HFFc6 (cell line): ENCODE data around the gene CIITA. TPM values are rescaled to one million over a fixed set of nuclear protein-coding genes. Genes with fewer than 3 reads are reported as not detected.

Experiments
- DNase-seq: peaks from one replicate; pipeline ENCODE4 v3.0.0-alpha.2; 2018
- H3K27ac Mint-ChIP-seq: 2 replicates; pipeline ENCODE4 v1.8.0; 2020; ENCODE audit warnings: mild to moderate bottlenecking, mixed read lengths
- H3K27me3 Mint-ChIP-seq: 2 replicates; pipeline ENCODE4 v1.8.0; 2021; ENCODE audit warnings: mild to moderate bottlenecking, moderate library complexity, mixed read lengths; ENCODE audit not compliant: insufficient read depth
- H3K36me3 Mint-ChIP-seq: 2 replicates; pipeline ENCODE4 v1.8.0; 2021; ENCODE audit warnings: low read depth, mixed read lengths
- H3K4me1 Mint-ChIP-seq: 2 replicates; pipeline ENCODE4 v1.8.0; 2020; ENCODE audit warnings: low read depth, mixed read lengths
- H3K4me3 Mint-ChIP-seq: 2 replicates; pipeline ENCODE4 v1.8.0; 2020; ENCODE audit warnings: mild to moderate bottlenecking, moderate library complexity, mixed read lengths
- H3K9me3 Mint-ChIP-seq: 2 replicates; pipeline ENCODE4 v1.8.0; 2020; ENCODE audit warnings: mild to moderate bottlenecking, mixed read lengths
- total RNA-seq, 6 experiments: library from RNA; stranded (reverse); fragmentation: NEBNext Ultra II Directional; extraction: Animal tissue kit (Norgen Biotek cat#: 25700); gene quantifications; 2 replicates in 1 of 6; 3 replicates in 5 of 6; pipeline ENCODE4 v1.2.3, GENCODE V29; 2021
- TF ChIP-seq, protein P1 (sequence below): fragments of 200-600 bp; sonication (generic); IDR thresholded peaks from 2 replicates; pipeline ENCODE4 v1.5.0; 2021; ENCODE audit warnings: antibody characterized with exemption, mild to moderate bottlenecking

The CIITA gene
- total RNA-seq, 6 experiments from 2014 or later, result 0.11 to 0.24 (median 0.13) TPM; not detected in 1

DNA sequence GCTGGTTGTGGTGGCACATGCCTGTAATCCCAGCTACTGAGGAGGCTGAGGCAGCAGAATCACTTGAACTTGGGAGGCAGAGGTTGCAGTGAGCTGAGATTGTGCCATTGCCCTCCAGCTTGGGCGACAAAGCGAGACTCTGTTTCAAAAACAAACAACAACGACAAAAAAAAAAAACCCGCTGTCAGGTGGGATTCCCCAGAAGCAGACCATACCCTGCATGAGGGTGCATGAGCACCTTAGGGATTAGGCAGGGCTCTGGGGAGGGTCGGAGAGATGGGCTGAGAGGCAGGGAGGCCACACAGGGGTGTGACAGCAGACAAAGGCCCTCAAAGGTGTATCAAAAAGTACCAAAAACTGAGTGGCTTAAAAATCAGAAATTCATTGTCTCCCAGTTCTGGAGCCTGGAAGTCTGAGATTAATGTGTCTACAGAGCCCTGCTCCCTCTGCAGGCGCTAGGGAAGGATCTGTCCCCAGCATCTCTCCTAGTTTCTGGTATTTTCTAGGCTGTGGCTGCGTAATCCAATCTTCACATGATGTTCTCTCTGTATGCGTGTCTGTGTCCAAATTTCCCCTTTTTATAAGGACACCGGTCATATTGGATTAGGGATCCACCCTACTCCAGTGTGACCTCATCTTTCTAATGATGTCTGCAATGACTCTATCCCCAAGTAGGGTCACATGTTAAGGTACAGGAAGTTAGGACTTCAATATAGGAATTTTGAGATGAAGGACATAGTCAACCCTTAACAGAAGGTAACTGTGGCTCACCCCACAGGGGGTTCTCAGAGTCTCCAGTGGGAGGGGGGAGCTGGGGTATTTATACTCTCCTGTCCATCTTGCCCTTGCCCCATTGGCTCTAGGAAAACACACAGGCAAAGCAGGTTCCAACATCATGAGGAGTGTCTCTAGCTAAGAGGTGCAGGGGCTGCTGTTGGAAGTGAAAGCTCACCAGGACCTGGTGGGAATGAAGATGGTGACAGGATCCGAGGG lies 44.8 kb upstream of the CIITA start:
- Mint-ChIP-seq H3K27ac (no peak overlapping the region), H3K36me3 (no peaks in the 10 kb centered on the region), H3K27me3 (peaks cover 33% of the 10 kb centered on the region), H3K4me1 (peaks cover 18% of the 10 kb centered on the region), H3K9me3 (no peaks in the 10 kb centered on the region), H3K4me3 (no peak overlapping the region)
- DNase-seq, result no peak
- TF ChIP-seq, protein P1, sequence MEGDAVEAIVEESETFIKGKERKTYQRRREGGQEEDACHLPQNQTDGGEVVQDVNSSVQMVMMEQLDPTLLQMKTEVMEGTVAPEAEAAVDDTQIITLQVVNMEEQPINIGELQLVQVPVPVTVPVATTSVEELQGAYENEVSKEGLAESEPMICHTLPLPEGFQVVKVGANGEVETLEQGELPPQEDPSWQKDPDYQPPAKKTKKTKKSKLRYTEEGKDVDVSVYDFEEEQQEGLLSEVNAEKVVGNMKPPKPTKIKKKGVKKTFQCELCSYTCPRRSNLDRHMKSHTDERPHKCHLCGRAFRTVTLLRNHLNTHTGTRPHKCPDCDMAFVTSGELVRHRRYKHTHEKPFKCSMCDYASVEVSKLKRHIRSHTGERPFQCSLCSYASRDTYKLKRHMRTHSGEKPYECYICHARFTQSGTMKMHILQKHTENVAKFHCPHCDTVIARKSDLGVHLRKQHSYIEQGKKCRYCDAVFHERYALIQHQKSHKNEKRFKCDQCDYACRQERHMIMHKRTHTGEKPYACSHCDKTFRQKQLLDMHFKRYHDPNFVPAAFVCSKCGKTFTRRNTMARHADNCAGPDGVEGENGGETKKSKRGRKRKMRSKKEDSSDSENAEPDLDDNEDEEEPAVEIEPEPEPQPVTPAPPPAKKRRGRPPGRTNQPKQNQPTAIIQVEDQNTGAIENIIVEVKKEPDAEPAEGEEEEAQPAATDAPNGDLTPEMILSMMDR, result no peak

DNA sequence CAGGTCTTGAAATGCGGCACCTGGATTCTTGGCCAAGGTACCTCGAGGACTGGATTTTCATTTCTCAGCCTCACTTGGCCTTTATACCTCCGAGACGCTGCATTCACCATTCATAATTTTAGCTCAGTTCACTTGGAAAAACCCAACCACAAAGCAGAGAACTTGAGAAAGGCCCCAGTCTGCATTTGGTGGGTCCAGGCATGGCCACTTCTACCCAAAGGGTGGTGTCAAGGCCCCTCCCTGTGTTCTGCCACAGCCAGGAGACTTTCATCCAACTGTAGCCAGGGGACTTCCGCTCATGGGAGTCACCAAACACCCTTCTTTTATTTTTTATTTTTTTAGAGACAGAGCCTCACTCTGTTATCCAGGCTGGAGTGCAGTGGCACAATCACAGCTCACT lies 43.7 kb upstream of the CIITA start:
- no peak overlapping the region for H3K27ac Mint-ChIP-seq
- H3K36me3 Mint-ChIP-seq, result no peaks in the 10 kb centered on the region
- peaks cover 14% of the 10 kb centered on the region for H3K4me1 Mint-ChIP-seq
- H3K27me3 Mint-ChIP-seq, result peaks cover 39% of the 10 kb centered on the region
- TF ChIP-seq, protein P1, result no peak
- H3K4me3 Mint-ChIP-seq, result no peak overlapping the region
- no peak for DNase-seq
- no peaks in the 10 kb centered on the region for H3K9me3 Mint-ChIP-seq

DNA sequence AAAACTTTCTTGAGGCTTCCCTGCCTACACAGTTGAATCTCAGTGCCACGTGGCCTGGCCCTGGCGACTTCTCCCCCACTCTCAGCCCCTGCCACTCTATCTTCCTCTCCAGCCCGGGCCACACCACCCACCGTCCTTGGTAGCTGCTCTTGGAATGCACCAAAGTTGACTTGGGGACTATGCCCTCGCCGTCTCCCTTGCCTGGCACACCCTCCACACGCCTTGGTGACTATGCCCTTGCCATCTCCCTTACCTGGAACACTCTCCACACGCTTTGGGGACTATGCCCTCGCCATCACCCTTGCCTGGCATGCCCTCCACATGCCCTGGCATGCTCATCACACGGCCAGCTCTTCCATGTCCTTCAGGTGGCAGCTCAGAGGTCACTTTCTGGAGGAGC lies 42.9 kb upstream of the CIITA start:
- H3K27ac Mint-ChIP-seq, result no peak overlapping the region
- H3K9me3 Mint-ChIP-seq, result no peaks in the 10 kb centered on the region
- H3K4me3 Mint-ChIP-seq, result no peak overlapping the region
- DNase-seq, result no peak
- peaks cover 46% of the 10 kb centered on the region for H3K27me3 Mint-ChIP-seq
- no peaks in the 10 kb centered on the region for H3K36me3 Mint-ChIP-seq
- peaks cover 6% of the 10 kb centered on the region for H3K4me1 Mint-ChIP-seq
- TF ChIP-seq, protein P1, result no peak

DNA sequence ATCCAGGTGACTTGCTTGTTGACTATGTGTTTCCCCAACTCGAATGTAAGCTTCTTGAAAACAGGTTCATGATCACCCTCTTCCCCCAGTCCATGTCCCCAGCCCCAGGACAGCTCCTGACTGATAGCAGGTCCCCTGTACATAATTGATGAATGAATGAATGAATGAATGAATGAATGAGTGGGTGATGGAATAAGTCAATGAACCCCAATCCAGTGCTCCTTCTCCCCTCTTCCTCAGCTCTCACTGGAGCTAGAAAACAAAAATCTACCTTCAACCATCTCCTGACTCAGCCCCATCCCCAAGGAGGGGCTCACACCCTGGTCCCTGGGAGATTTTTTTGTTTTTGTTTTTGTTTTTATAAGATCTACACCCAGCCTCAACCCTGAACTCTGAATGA lies 42.2 kb upstream of the CIITA start:
- DNase-seq, result no peak
- TF ChIP-seq, protein P1, result no peak
- Mint-ChIP-seq H3K36me3 (no peaks in the 10 kb centered on the region), H3K27ac (no peak overlapping the region), H3K4me3 (no peak overlapping the region), H3K27me3 (peaks cover 47% of the 10 kb centered on the region), H3K4me1 (no peaks in the 10 kb centered on the region), H3K9me3 (no peaks in the 10 kb centered on the region)

DNA sequence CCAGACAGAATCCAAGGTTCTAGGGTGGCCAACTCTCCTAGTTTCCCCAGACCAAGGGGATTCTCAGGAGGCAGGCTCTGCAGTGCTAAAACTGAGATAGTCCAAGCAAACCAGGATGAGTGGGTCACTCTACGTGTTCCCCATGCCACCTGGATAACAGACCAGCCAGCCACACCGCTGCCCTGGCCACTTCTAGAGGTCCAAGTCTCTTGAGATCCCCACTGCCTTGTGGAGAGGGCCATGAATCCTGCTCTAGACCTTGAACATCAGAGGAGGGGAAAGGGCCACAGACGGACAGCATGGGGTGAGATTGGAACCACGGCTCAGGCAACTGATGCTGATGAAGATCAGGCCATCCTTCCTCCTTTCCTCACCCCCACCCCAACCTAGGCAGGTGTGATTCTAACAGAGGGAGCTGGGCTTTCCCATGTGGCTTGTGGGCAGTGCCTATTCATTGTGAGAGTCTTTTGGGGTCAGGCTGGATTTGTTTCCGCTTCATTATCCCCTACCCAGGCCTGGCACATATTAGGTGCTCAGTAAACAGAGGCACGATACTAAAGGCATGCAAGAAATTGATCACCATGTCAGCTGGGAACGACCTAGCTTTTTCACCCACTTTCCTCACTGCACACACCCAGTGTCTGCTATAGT lies 41.6 kb upstream of the CIITA start:
- H3K27me3 Mint-ChIP-seq, result peaks cover 49% of the 10 kb centered on the region
- DNase-seq, result no peak
- TF ChIP-seq, protein P1, result no peak
- no peak overlapping the region for H3K27ac Mint-ChIP-seq
- no peaks in the 10 kb centered on the region for H3K4me1 Mint-ChIP-seq
- H3K36me3 Mint-ChIP-seq, result no peaks in the 10 kb centered on the region
- no peak overlapping the region for H3K4me3 Mint-ChIP-seq
- H3K9me3 Mint-ChIP-seq, result no peaks in the 10 kb centered on the region
